Suprapubic skin (tissue), 3 donors: ENCODE data around the gene BICC1.

Experiments
- CTCF ChIP-seq, 2 donors: fragments of 200-600 bp in 1 of 2; fragments of 450-650 bp in 1 of 2; sonication (generic) in 1 of 2; IDR thresholded peaks; one replicate each; pipeline ENCODE4 v1.5.1; 2016 to 2019; ENCODE audit warnings: antibody characterized with exemption in 2 of 2, mild to moderate bottlenecking in 1 of 2, moderate library complexity in 1 of 2
- POLR2A ChIP-seq, 2 donors: fragments of 450-650 bp; IDR thresholded peaks; one replicate each; pipeline ENCODE4 v1.6.1; 2017; ENCODE audit warnings: antibody characterized with exemption in 2 of 2, mild to moderate bottlenecking in 2 of 2, moderate library complexity in 2 of 2

- no peak for TF ChIP-seq CTCF (IDR thresholded peaks at IDR 0.05)
- no peak for TF ChIP-seq POLR2A (IDR thresholded peaks at IDR 0.05)
Measured at GRCh38 chr10:58660575-58661255, 148.0 kb downstream of the BICC1 start.
